GM18511 (cell line): Measurements from ENCODE around the gene BAZ2A.
A peak's percentile ranks its signal among the peaks of the same experiment; 100 is the strongest.

Experiments used
- ATAC-seq: cut with Tn5 transposase; IDR thresholded peaks from one replicate; pipeline ENCODE4 v1.9.1; 2021; ENCODE audit warnings: mild to moderate bottlenecking, moderate library complexity; ENCODE audit not compliant: unreplicated experiment

BAZ2A gene

DNA sequence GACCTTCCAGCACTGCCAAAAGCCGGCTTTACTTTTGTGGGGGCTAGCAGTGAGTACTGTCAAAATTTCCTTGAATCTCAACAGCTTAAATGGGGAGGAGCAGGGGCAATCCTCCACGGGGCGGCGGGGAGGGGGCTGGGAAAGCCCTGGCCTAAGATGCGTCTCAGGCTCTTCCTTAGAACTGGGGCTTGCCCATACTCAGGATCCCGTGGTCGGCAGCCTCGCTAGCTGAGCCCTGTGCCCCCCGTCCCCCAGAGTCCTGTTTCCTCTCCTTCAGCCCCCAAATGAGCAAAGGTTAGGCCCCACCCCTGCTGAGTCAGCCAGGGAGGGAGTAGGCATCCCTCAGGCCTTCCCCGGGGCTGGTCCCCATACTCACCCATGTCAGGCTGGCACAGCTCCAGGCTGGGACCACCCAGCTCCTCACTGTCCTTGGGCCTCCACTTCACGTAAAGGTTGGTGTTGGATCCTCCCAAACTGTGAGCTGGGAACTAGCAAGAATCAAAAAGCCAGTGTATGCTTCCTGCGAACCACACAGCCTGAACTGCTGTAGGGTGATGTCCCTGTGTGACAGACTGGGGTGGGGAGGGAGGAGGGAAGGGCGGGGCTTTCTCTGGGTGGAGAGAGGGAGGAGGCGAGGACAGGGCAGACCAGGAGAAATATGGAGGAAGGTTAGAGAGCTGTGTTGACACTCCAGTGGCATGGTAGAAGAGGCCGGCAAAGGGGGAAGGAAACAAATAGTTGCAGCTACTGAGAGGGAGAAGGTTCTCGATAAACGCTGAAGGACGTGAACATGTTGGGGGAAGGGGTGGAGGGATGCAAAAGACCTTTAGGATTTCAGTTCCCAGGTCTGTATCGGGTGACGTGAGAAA lies 5.9 kb upstream of the BAZ2A start:
- peak; percentile 60 for ATAC-seq

DNA sequence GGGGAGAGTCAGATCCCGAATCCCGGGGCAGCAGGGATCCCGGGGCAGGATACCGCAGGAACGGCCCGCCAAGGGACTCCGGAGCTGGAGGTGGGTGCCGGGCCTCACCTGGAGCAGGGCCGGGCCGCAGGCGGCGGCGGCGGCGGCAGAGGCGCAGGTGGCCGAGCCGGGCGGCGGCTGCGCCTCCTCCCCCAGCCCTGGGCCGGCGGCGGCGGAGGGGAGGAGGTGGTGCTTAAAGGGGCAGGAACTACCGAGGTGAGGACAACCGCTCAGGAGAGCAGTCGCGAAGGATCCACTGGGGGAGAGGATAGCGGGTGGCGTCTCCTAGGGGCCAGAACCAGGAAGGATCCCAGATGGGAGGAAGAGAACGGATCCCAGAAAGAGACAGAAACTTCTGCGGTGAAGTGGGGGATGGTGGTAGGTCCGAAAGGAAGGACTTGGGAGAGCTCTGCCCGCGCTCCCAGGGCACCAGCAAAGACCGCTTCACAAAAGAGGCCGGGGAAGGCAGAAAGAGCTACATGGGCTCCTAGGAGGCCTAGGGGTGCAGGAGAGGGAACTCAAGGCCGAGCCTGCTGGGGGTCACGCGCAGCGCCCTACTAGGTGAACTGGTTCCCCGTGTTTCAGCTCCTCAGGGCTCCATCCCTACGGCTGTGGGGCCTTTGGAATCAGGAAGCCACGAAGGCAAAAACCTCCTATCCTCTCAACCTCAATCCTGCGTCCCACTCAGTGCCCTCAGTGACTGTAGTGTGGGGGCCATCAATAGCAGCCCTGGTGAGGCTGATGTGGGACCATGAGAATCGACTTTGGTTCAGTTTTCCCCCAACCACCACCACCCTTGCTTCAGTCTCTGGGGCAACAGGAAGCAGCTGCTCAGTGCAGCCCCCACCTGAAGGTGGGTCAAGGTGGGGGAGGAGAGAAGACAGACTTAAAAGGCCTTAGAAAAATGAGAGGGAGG lies 5.0 kb upstream of the BAZ2A start:
- peak; percentile 32 for ATAC-seq

DNA sequence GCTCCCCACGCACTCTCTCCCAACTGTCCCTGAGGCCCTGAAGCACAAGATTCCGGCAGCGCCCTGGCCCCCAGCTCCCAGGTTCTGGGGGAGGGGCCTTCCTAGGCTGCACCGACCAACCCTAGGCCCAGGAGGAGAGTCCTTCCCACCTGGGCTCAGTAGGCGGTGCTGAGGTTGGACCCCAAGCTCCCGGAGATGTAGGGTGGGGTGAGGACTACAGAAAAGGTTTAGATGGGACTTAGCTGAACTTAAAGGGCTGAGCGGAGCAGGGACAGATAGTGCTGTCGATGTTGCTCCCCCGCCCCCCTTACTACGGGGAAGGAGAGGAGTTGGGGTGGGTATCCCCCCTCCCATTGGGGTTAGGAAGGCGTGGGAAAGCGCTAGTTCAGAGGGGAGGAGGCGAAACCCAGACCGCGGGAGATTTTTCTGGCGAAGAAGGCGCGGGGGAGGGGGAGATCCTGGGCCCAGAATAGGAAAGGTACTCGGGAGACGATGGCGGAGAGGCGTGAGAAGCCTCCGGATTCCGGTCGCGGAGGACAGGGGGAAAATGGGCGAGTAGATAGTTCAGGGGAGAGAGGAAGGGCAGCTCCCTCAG lies 4.2 kb upstream of the BAZ2A start:
- ATAC-seq, result no peak

DNA sequence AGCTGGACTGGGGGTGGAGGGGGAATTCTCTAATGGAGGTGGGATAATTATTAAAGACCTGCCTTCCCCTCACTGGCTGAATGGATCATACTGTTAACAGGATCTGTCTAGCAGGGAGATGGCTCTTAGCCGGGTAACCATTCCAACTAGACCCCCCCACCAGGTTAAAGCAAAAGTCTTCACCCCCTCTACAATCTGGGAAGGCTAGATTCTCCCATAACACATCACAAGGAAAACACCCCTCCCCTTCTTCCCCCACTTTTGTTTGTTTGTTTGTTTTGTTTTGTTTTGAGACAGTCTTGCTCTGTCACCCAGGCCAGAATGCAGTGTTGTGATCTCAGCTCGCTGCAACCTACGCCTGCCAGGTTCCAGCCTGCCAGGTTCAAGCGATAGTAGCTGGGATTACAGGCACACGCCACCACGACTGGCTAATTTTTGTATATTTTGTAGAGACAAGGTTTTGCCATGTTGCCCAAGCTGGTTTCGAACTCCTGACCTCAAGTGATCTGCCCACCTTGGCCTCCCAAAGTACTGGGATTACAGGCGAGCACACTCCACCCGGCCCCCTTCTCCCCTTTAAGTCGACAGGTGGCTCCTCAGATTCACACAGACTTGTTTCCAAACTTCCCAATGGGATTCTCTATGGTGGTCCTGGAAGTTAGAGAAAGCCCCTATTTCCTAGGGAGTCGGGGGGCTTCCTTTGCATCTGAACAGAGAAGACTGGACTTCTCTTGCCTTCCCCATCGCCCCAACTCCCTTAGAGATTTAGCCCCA lies 3.5 kb upstream of the BAZ2A start:
- no peak for ATAC-seq

DNA sequence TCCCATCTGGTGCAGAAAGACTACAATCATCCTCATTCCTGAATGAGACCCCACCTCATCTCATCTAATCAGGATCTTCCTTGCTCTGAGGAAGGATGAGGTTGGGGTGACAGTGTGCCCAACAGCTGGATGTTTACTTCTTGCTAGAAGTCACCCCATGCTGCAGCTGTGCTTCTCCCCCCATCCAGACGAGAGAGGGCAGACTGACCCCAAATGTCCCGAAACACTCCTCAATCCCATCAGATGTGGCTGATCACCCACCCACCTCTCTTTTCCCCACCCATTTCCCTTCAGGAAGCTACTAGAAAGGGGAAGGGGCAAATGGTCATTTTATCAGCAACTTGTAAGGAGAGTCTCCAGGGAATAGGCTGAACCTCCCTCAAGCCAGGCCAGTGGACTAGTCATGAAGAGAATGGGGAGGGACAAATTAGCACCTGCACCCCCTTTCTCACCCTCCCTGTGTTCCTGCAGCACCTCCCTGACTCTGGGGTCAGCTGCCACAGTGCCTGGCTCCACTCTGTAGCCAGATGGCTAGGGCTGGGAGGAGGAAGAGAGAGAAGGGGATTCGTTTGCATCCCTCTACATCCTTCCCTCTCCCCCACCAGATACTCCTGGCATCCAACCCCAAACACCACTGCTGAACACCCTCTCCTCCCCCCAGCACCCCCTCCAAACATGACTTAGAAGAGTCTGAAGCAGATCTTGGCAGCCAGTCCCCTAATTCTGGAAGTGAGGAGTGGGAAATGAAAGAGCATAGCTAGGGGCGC lies 2.8 kb upstream of the BAZ2A start:
- ATAC-seq, result no peak

DNA sequence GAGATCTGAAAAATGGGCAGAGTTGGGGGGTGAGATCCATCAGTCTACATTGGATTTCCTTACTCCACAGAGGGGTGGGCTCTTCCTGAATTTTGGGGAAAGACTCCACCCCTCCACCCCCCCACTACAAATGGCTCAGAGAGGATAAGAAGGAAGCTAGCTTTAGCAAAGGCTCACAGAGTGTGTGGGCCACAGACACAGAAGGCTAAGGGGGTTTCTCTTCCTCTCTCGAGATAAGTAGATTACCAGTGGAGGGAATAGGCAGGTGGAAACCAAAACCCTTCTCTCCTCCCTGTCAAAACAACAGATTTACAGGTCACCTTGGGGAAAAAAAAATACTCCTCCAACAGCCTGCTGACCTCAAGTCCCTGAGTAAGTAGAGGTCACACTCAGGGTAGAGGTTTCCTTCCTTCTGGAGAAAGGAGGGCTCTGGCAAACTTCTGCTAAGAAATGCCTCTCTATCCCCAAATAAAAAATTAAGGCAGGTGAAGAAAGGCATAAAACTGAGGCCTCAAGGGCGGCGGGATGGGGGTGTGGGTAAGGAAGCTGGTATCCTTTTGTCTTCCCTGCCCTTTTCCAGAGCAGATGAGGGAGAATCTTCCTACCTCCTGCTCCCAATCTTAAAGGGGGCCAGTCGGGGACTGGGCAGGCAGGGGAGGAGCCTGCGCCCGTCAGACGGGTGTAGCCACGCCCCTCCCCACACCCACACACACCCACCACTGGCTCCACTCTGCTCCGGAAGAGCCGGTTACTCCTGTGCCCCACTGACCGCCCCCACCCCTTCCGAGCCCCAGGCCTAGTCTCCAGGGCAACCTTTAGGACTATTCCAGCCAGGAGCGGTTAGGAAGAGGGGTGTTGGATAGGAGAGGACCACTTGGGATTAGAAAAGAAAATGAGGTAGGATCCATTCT lies 1.9 kb upstream of the BAZ2A start:
- ATAC-seq, result peak; percentile 21

DNA sequence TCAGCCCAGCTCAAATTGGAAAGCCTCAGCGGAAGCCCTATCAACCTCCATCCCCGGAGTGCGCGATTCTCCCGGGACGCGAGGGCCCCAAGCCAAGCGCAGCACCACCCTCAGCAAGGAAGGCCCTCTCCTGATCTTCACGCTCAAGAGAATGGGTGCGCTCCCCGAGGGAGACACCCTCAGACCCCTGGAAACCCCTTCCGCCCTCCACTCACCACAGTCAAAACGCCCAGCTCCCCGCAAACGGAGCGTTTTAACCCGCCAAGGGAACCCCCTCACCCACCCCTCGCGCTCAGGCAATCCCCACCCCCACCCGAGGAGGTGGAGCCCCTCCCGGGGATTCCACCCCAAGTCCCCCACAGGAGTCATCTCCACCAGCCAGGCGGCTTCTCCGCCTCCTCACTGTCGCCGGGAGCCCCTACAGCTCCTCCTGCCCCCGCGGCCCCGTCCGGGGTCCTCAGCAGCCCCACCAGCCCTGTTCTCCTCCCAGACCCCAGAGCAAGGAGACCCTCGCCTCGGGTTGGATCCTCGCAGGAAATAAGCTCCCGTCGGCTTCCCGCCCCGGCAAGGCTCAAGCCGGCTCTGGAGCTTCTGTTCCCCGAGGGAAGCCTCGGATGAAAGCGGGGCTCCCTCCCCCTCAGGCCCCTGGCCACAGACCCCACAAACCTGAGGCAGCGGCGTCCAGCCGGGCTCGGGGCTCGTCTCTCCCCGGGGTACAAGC lies 507 bp downstream of the BAZ2A start:
- ATAC-seq, result peak; percentile 2

DNA sequence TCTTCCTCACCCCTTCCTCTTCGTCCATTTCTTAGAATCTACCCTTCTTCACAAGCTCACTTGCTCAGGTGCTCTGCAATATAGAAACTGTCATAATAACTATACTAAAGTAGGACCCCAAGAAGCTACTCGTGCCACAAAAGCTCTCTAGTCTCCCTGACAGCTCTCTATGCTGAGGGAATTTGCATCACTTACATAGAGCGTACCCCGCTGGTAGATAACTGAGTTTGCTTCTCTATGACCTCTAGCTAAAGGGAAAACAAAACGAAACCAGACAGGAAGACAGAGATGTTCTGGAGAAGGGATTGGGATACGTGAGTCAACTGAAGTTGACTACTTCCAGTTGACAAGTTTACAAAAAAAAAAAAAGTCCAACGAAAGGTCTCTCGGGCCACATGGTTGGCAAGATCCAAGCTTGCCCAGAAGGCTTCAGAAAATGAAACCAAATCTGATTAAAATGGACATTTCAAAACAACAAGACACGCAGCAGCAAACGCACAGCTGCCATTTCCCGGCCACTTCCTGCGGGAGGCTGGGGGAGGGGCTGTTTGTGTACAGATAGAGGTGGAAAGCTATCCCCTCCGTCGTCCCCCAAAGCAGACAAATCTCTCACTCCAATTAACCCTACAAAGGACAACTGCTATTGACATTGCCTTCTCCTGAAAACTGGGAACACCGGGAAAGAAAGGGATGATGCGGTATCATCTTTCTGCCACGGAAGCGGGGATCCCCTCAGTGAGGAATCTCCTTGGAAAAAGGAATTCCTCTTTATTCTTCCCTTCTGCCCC lies 1.3 kb downstream of the BAZ2A start:
- peak; percentile 35 for ATAC-seq

DNA sequence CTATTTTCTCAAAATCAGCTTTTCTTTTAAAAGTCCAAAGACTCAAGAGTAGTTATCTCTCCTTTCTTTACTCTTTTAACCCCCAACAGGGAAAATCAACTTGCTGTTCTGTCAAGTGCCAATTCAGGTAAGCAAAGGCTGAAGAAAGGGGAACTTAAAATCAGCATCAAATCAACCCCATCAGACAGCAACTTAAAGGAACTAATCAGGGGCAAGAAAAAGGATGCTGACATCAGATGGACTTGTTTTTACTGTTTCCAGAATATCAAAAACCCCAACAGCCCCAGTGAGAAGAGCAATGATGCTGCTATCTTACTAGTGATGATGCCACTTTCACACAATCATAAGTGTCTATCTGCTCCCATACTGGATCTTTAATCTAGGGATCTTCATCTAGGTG lies 3.4 kb downstream of the BAZ2A start:
- ATAC-seq, result no peak

DNA sequence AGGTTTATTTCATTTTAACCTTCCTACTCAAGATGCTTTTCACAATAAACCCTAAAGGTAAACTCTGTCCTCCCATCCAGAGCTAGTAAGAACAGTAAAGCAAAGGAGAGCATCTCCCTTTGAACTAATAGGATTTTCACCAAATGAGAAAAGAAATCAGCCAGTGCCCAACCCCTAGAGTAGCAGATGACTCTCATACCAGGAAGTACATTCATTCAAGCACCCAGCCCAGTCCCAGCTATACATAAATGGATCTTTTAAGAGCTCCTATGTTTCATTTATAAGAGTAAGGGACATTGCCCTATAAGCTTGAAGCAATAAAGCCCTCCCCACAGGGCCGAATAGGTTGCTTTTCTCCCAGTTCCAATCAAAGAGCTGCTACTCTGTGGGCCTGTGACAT lies 7.6 kb downstream of the BAZ2A start:
- no peak for ATAC-seq

DNA sequence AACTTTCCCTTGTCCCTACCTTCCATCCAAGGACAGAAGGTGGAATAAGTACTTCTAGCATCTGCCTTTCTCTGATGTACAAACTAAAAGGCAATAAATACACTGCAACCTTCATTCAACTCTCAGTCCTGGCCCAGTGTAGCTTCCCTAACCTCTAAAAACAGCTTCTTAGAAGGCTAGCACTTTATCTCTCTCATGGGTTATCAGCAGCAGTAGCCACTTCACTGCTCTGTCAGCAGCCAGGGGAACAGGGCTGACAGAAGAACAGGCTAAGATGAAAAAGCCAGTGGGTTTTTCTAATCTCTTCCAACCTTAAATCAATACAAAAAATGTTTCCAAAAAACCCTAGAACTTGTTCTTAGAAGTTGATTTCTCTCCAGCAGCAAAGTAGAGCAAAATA lies 13.2 kb downstream of the BAZ2A start:
- ATAC-seq, result no peak

DNA sequence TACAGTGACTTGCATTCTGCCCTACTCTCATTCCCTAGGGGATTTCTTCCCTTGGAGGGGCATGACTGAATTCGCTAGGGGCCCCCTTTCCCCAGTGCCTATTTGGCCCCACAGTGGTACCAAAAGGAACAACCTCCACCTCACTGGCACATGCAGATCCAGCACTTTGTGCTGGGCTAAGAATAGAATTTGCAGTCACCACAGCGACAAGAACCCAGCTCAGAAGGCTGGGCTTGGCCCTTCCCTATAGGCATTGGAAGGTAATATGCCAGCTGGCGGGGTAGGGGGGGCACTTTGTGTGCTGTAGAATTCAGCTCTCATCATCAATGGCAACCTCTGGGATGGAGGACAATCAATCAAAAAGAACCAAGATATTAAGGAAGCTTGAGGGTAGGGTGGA lies 13.9 kb downstream of the BAZ2A start:
- no peak for ATAC-seq

DNA sequence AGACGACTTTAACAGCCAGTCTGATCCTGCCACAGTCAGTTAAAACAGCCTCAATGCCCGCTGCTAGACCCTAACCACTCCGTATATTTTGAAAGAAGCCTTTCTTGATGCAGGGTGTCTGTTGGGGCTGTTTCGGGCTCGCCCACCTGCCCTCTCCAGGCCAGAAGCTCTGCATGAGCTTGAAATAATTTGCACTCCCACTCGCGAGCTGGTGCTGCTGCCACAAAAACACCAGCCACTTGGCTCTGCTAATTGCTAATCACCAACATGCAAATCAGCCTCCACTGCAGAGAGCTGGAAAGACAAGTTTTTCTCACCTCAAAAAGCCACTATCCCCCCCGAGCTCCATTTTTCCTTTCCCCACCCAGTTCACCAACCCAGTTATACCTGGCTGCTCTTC lies 15.5 kb downstream of the BAZ2A start:
- no peak for ATAC-seq

DNA sequence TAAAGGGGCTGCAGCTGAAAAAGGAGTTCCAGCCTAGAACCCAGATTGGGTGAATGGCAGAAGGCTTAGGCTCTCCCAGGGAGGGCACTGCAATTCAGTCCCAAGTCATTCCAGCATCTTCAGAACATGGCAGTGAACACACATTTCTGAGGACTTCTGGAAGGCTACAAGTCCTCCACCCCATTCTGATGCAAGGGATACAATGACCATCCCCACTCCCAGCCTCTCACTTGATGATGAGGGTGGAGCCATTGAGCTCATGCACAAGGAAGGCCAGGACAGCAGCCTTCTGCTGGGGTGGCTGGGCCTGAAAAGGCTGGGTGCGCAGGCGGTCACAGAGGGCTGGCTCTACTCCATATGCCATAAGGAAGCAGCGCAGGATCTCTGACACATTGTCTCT lies 25.8 kb downstream of the BAZ2A start:
- ATAC-seq, result no peak

DNA sequence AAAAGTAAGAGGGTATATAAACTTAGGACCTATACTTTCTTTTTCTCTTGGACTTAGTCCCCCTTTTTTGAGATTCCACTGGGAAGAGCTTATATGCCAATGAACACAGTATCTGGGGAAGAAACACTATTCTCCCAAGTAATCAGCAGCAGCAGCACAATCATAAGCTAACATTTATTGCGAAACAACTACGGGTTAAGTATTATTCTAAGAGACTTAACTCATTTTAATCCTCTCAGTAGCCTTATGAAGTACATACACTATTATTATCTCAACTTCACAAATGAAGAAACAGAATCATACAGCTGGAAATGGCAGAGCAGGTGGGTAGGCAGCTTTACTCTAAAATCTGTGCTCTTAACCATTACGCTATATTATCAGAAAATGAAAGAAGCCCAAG lies 27.9 kb downstream of the BAZ2A start:
- ATAC-seq, result no peak

DNA sequence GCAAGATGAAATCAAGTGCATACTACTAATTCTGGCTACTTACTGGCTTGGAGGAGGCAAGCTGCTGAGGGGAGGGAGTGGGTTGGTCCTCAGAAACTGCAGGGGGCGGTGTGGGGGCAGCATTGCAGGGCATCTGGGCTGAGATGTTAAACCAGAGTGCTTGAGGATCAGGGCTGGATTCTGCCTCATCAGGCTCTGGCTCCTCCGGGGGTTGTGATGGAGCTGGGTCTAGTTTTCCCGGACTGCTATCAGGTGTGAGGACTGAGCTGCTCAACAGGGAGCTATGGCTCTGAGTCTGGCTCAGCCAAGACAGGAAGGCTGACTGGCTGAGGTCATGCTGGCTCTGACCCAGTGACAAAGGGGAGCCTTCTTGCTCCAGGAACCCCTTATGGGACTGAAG lies 28.6 kb downstream of the BAZ2A start:
- no peak for ATAC-seq

DNA sequence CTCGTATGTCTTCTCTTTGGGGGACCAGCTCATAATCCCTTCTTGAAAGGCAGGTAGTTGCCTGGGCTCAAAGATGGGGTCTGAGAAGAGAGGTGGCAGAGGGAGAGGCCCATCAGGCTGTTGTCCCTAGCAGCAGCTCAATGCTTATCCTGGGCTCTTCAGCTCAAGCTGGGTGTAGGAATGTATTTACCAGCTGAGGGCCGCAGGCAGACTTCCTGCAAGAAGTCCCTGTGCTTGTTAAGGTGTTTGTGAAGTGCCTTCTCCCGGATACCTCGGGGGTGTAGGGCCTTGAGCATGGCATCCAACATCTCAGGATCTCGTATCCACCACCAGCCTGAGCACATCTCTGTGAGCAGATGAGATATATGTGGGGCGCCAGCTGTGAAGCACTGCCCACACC lies 29.4 kb downstream of the BAZ2A start:
- ATAC-seq, result no peak

DNA sequence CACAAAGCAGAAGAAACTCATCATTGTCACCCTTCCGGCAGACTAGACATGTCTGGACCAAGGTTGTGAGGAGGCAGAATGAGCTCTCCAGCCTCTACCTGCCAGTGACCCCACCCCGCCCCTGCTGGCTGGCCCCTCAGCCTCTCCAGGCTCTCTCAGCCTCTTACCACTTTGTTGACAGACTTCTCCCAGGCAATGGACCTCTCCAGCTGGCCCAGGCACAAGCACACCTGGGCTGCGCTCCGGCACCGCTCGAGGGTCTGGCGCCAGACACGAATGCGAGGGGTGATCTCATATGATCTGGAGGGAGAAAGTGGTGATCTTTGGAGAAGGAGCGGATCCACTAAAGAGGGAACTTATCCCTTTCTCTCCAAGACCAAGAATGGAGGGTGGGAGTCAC lies 30.3 kb downstream of the BAZ2A start:
- ATAC-seq, result no peak
